Activated naive CD8-positive, alpha-beta T cell (primary cell): ENCODE results near the gene ERICH6B.

Source experiments
- H3K27ac Mint-ChIP-seq: one replicate; pipeline ENCODE4 v1.8.0; 2021; ENCODE audit warnings: mixed read lengths
- H3K27me3 Mint-ChIP-seq: one replicate; pipeline ENCODE4 v1.8.0; 2021; ENCODE audit warnings: mixed read lengths
- H3K36me3 Mint-ChIP-seq: one replicate; pipeline ENCODE4 v1.8.0; 2021; ENCODE audit warnings: mixed read lengths
- H3K4me1 Mint-ChIP-seq: one replicate; pipeline ENCODE4 v1.8.0; 2021; ENCODE audit warnings: low read depth, mixed read lengths
- H3K4me3 Mint-ChIP-seq: one replicate; pipeline ENCODE4 v1.8.0; 2021; ENCODE audit warnings: mild to moderate bottlenecking, mixed read lengths
- H3K9me3 Mint-ChIP-seq: one replicate; pipeline ENCODE4 v1.8.0; 2021; ENCODE audit warnings: low read depth, mixed read lengths

The ERICH6B gene

DNA sequence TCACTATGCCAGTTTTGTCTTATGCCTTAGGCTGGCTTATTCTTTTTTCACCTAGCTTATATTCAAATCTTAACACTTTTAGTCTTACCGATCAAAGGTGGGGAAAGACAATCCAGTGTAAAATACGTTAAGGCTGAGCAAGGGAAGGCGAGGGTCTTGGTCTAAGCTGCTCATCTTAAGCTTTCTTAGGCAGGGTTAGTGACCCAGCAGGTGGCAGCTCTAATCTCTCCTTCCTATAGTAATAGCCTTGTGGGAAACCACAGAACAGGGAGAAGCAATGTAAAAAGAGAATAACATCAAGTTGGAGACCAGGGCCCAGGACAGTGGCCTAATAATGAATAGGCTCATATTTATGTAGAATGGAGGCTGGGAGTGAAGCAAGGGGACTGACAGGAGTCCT is 104.9 kb downstream of the ERICH6B start:
- no peaks in the 10 kb centered on the region for H3K9me3 Mint-ChIP-seq
- peaks cover 8% of the 10 kb centered on the region for H3K4me1 Mint-ChIP-seq
- peaks cover 8% of the 10 kb centered on the region for H3K36me3 Mint-ChIP-seq
- no peak overlapping the region for H3K4me3 Mint-ChIP-seq
- H3K27me3 Mint-ChIP-seq, result no peaks in the 10 kb centered on the region
- H3K27ac Mint-ChIP-seq, result no peak overlapping the region

DNA sequence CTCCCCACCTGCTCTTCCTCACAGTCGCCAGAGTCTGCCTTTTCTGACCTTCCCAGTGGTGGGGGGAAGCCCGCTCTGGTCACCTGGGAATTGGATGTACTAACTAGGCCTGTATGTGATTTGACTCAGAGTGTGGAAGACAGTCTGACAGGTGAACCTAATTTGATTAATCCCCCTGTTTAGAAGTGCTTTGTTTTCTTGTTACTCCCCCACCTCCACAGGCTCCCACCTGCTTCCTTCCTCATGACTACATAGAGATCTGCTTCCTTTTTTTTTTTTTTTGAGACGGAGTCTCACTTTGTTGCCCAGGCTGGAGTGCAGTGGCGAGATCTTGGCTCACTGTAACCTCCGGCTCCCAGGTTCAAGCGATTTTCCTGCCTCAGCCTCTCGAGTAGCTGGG is 106.8 kb downstream of the ERICH6B start:
- no peaks in the 10 kb centered on the region for H3K9me3 Mint-ChIP-seq
- H3K36me3 Mint-ChIP-seq, result peaks cover 8% of the 10 kb centered on the region
- H3K4me1 Mint-ChIP-seq, result peaks cover 7% of the 10 kb centered on the region
- H3K27ac Mint-ChIP-seq, result peak overlapping the region; percentile 77
- H3K4me3 Mint-ChIP-seq, result no peak overlapping the region
- no peaks in the 10 kb centered on the region for H3K27me3 Mint-ChIP-seq

DNA sequence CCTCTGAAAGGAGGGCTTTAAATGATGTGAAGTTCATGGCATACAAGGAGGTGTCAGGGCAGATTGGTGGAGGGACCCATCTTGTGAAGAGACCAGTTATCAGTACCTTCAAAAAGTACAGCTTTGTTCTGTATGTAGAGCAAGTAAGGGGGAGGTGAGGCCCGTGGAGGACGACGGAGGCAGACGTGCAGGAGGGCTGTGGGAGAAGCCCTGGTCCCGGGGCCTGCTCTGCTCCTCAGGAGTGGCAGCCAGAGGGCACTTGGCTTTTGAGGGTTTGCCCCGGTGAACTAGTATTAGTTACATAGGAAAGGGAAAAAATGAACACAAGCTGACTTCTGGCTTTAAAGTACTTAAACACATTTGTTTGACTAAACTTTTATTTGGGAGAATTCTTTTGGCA is 108.7 kb downstream of the ERICH6B start:
- Mint-ChIP-seq H3K36me3 (peaks cover 13% of the 10 kb centered on the region), H3K27me3 (no peaks in the 10 kb centered on the region), H3K4me3 (no peak overlapping the region), H3K9me3 (no peaks in the 10 kb centered on the region), H3K27ac (peak overlapping the region; percentile 84), H3K4me1 (peaks cover 3% of the 10 kb centered on the region)

DNA sequence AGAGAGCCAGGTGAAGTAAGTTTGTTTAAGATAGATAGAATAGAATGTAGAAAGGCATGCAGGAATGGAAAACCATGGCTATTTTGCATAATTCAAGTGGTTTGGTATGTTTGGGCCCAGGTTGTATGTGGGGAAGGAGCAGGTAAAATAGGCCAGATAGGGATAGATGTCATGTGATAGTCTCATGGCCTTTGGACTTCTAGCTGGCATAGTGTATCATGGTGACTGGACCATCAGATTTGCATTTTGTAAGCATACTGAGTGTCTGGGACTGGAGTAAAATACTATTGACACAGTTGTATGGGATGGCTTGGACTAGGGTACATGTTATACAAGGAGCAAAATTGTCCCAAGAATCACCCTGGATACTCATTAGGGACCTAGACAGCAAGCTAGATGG is 111.9 kb downstream of the ERICH6B start:
- Mint-ChIP-seq H3K36me3 (peaks cover 16% of the 10 kb centered on the region), H3K9me3 (no peaks in the 10 kb centered on the region), H3K27me3 (no peaks in the 10 kb centered on the region), H3K27ac (peak overlapping the region; percentile 41), H3K4me3 (no peak overlapping the region), H3K4me1 (peaks cover 6% of the 10 kb centered on the region)

DNA sequence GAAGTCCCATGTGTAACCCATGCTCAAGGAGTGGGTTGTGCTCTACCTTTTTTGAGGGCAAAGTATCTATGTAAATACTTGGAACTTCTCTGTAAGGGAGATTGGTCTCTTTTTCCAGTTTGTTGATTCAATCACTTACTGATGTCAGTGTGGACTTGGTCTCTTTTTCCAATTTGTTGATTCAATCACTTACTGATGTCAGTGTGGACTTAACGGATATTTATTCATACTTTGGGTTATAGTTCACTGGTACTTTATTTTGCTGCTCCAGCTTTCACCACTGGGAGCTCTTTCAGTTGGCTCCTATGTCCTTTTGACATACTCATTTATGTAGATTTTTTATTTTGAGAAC is 114.4 kb downstream of the ERICH6B start:
- Mint-ChIP-seq H3K9me3 (no peaks in the 10 kb centered on the region), H3K4me3 (no peak overlapping the region), H3K36me3 (peaks cover 23% of the 10 kb centered on the region), H3K4me1 (peaks cover 6% of the 10 kb centered on the region), H3K27me3 (no peaks in the 10 kb centered on the region), H3K27ac (peak overlapping the region; percentile 86)

DNA sequence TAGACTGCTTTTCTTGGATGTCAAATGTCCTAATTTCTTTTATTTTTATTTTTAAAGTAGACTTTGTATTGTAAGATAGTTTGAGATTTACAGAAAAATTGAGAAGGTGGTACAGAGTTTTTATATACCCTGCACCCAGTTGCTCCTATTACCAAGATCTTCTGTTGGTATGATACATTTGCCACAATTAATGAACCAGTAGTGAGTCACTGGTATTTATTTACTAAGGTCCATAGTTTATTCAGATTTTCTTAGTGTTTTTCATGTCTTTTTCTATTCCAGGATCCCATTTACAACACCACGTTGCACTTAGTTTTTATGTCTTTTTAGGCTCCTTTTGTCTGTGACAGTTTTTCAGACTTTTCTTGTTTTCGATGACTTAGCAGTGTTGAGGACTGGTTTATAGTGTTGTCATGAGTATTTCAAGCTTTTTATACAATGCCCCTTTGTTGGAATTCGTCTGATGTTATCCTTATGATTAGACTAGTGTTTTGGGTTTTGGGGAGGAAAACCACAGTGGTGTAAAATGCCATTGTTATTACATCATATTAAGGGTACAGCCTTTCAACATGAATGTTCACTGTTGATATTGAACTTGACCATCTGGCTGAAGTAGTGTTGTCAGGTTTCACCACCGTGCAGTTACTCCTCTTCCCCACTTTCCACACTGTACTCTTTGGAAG is 114.9 kb downstream of the ERICH6B start:
- H3K27me3 Mint-ChIP-seq, result no peaks in the 10 kb centered on the region
- H3K36me3 Mint-ChIP-seq, result peaks cover 23% of the 10 kb centered on the region

DNA sequence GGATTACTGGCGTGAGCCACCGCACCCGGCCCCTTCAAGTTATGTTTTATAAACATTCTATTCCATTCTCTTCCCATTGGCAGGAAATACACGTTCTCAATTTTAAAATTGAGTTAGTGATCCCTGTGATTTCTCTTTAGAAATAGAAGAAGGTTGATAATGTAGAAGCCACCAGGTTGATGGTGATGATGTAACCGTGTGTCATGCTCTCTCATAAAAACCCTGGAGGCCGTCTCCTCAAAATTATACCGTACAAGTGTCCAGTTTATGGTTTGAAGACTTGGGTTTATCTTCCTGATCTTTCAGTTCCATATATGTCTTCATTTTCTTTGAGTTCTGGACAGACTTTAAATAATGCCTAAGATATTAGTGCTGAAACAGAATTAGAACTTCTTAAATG is 118.6 kb downstream of the ERICH6B start:
- peaks cover 18% of the 10 kb centered on the region for H3K36me3 Mint-ChIP-seq

More for the DNA sequence above, 114.9 kb downstream of the ERICH6B start:
- Mint-ChIP-seq H3K9me3 (no peaks in the 10 kb centered on the region), H3K4me3 (no peak overlapping the region), H3K4me1 (peaks cover 6% of the 10 kb centered on the region), H3K27ac (peak overlapping the region; percentile 86)

DNA sequence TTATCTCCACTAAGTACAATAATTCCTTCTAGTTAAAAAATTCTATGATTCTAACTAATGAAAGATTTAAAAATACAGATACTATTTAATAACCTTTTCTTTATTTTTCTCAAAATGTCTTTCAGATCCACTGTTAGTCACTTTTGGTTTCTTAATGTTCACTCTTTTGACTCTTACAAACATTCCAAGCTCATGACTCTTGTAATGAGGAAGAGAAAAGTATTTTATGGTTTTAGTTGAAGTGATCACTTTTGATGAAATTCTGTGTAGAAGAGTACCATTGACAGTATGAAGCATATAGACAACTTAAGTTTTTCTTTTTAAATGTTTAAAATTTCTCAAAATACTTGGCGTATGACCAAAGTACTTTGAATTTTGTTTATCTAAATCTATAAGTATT is 123.0 kb downstream of the ERICH6B start:
- no peak overlapping the region for H3K4me3 Mint-ChIP-seq
- peaks cover 5% of the 10 kb centered on the region for H3K36me3 Mint-ChIP-seq
- no peaks in the 10 kb centered on the region for H3K4me1 Mint-ChIP-seq
- no peak overlapping the region for H3K27ac Mint-ChIP-seq
- no peaks in the 10 kb centered on the region for H3K9me3 Mint-ChIP-seq
- H3K27me3 Mint-ChIP-seq, result no peaks in the 10 kb centered on the region

More for the DNA sequence above, 118.6 kb downstream of the ERICH6B start:
- H3K9me3 Mint-ChIP-seq, result no peaks in the 10 kb centered on the region
- no peak overlapping the region for H3K27ac Mint-ChIP-seq
- peaks cover 6% of the 10 kb centered on the region for H3K4me1 Mint-ChIP-seq
- H3K4me3 Mint-ChIP-seq, result no peak overlapping the region
- H3K27me3 Mint-ChIP-seq, result no peaks in the 10 kb centered on the region
